Stomach smooth muscle (tissue), 2 donors: ENCODE results near the gene KHDC1L.
"Not testable (repeated sequence)": the region's sequence is repeated elsewhere in the genome, so short reads cannot be mapped to it uniquely, and the experiment has no call there.

Source experiments
- H3K27ac ChIP-seq: one replicate; pipeline ENCODE4 v1.7.0; 2013; ENCODE audit warnings: mild to moderate bottlenecking, low read length, inconsistent platforms
- H3K27me3 ChIP-seq, 2 donors: one replicate each; pipeline ENCODE4 v1.7.0; 2013; ENCODE audit warnings: low read length in 2 of 2; ENCODE audit not compliant: insufficient read depth in 2 of 2, control insufficient read depth in 1 of 2
- H3K36me3 ChIP-seq, 2 donors: one replicate each; pipeline ENCODE4 v1.7.0; 2013; ENCODE audit warnings: low read length in 2 of 2; ENCODE audit not compliant: control insufficient read depth in 2 of 2, insufficient read depth in 2 of 2
- H3K4me1 ChIP-seq: one replicate; pipeline ENCODE4 v1.7.0; 2013; ENCODE audit warnings: low read length; ENCODE audit not compliant: control insufficient read depth, insufficient read depth
- H3K4me3 ChIP-seq, 2 donors: one replicate each; pipeline ENCODE4 v1.7.0; 2013; ENCODE audit warnings: low read length in 2 of 2
- H3K9ac ChIP-seq, 2 donors: one replicate each; pipeline ENCODE4 v1.7.0; 2013; ENCODE audit warnings: low read length in 2 of 2, mild to moderate bottlenecking in 1 of 2
- H3K9me3 ChIP-seq, 2 donors: one replicate each; pipeline ENCODE4 v1.7.0; 2013; ENCODE audit warnings: low read length in 2 of 2; ENCODE audit not compliant: control insufficient read depth in 2 of 2
- donor health status: healthy.
- donor health status: Pancreatic carcinoma.

Gene KHDC1L

DNA sequence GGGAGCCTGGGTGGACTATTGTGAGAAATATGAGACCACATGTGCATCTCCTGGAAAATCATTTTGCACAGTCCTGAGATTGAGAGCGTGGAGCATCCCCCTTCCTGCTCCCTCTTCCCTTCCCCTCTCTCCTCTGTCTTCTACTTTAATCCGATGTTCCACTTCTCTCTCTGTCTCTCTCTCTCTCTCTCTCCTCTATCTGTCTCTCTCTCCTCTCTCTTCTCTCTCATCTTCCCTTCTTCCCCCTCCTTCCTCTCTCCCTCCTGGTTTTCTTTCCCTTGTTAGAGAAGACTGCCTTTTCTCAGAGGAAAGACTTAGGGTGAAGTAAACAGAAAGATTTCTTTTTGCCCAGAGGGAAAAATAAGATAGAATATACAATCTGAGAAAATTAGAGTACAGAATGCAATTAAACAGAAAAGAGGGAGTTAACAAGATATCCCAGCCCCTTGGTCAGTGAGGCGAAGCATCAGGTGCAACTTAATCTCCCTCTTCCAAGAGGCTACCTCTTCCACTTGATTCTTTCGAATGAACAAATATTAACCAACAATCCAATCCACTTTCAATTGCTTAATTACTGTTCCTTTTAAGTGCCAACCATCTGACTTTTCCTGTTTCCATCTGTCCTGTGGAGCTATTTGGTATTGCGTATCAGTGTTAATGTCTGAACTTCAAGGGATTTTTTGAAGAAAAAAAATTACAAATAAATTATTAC lies 23.1 kb upstream of the KHDC1L start:
- no peaks in the 10 kb centered on the region for H3K27me3 ChIP-seq
- no peaks in the 10 kb centered on the region for H3K9me3 ChIP-seq
- no peaks in the 10 kb centered on the region for H3K36me3 ChIP-seq
- no peak overlapping the region for H3K9ac ChIP-seq
- H3K27ac ChIP-seq, result no peak overlapping the region
- H3K4me1 ChIP-seq, result no peaks in the 10 kb centered on the region
- H3K4me3 ChIP-seq, result no peak overlapping the region

- no peaks in the 10 kb centered on the region for H3K27me3 ChIP-seq
Observed at GRCh38 chr6:73242001-73242400, 16.7 kb upstream of the KHDC1L start.

DNA sequence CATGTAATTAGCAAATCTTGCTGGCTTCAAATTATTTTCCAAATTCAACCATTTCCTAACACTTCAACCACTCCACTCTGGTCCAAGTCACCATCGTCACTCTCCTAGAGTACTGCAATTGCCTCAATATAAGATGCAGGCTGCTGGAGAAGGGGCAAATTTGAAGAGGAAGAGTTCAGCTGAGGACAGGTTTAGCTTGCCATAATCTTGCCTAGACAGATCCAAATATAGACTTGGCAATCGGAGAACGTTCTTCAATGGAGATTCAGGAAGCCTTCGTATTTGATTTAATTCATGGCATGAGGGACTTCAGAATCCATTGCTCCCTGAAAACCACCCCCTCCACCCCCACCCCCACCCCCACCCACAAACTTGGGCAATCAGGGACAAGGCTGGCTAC lies 15.4 kb upstream of the KHDC1L start:
- Histone ChIP-seq H3K36me3 (no peaks in the 10 kb centered on the region), H3K27me3 (no peaks in the 10 kb centered on the region), H3K9me3 (no peaks in the 10 kb centered on the region), H3K27ac (no peak overlapping the region), H3K9ac (no peak overlapping the region), H3K4me1 (no peaks in the 10 kb centered on the region), H3K4me3 (no peak overlapping the region)

More at GRCh38 chr6:73242001-73242400, 16.7 kb upstream of the KHDC1L start:
- no peaks in the 10 kb centered on the region for H3K4me1 ChIP-seq
- H3K4me3 ChIP-seq, result no peak overlapping the region
- H3K36me3 ChIP-seq, result no peaks in the 10 kb centered on the region
- H3K27ac ChIP-seq, result no peak overlapping the region
- H3K9ac ChIP-seq, result no peak overlapping the region
- no peaks in the 10 kb centered on the region for H3K9me3 ChIP-seq

- no peak overlapping the region for H3K27ac ChIP-seq
- H3K4me1 ChIP-seq, result no peaks in the 10 kb centered on the region
- H3K4me3 ChIP-seq, result no peak overlapping the region
- H3K9me3 ChIP-seq, result no peaks in the 10 kb centered on the region
- no peaks in the 10 kb centered on the region for H3K27me3 ChIP-seq
- H3K9ac ChIP-seq, result no peak overlapping the region
- H3K36me3 ChIP-seq, result no peaks in the 10 kb centered on the region
Observed at GRCh38 chr6:73236144-73236750, 11.0 kb upstream of the KHDC1L start.

GRCh38 chr6:73234733-73235132 lies 9.4 kb upstream of the KHDC1L start:
- Histone ChIP-seq H3K9ac (no peak overlapping the region), H3K4me3 (no peak overlapping the region), H3K27me3 (no peaks in the 10 kb centered on the region), H3K27ac (no peak overlapping the region), H3K9me3 (no peaks in the 10 kb centered on the region), H3K4me1 (no peaks in the 10 kb centered on the region), H3K36me3 (no peaks in the 10 kb centered on the region)

DNA sequence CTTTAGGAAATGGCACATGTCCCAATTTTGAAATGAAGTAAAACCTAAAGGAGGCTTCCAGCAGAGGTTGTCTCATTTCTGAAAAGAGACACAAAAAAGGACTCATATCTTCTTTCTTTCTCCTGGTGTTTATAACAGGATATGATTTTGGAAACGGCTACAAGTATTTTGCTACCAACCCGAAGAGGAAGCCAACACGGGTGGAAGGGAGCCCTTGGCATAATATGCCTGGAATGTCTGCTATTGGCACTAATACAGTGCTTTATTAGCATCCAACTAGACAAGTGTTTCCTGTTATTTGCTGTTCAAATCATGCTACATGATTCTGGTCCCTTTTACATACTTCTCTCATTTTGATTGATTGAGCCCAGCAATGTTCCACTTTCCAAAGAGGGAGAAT lies 8.7 kb upstream of the KHDC1L start:
- not testable (repeated sequence) for H3K36me3 ChIP-seq, H3K27me3 ChIP-seq, H3K4me3 ChIP-seq, H3K9me3 ChIP-seq, H3K4me1 ChIP-seq, H3K27ac ChIP-seq, H3K9ac ChIP-seq

GRCh38 chr6:73233048-73233447 lies 7.8 kb upstream of the KHDC1L start:
- Histone ChIP-seq H3K27ac (no peak overlapping the region), H3K4me3 (no peak overlapping the region), H3K9me3 (no peaks in the 10 kb centered on the region), H3K27me3 (no peaks in the 10 kb centered on the region), H3K36me3 (no peaks in the 10 kb centered on the region), H3K4me1 (no peaks in the 10 kb centered on the region), H3K9ac (no peak overlapping the region)

DNA sequence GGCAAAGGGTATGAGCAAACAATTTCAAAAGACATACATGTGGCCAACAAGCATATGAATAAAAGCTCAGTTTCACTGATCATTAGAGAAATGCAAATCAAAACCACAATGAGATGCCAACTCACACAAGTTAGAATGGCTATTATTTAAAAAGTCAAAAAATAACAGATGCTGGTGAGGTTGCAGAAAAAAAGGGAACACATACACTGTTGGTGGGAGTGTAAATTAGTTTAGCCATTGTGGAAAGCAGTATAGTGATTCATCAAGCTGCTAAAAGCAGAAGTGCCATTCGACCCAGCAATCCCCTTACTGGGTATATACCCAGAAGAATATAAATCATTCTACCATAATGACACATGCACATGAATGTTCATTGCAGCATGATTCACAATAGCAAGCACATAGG lies 6.7 kb upstream of the KHDC1L start:
- no peak overlapping the region for H3K27ac ChIP-seq
- H3K27me3 ChIP-seq, result no peaks in the 10 kb centered on the region
- H3K36me3 ChIP-seq, result no peaks in the 10 kb centered on the region
- H3K4me1 ChIP-seq, result no peaks in the 10 kb centered on the region
- H3K9me3 ChIP-seq, result no peaks in the 10 kb centered on the region
- H3K9ac ChIP-seq, result no peak overlapping the region
- H3K4me3 ChIP-seq, result no peak overlapping the region

DNA sequence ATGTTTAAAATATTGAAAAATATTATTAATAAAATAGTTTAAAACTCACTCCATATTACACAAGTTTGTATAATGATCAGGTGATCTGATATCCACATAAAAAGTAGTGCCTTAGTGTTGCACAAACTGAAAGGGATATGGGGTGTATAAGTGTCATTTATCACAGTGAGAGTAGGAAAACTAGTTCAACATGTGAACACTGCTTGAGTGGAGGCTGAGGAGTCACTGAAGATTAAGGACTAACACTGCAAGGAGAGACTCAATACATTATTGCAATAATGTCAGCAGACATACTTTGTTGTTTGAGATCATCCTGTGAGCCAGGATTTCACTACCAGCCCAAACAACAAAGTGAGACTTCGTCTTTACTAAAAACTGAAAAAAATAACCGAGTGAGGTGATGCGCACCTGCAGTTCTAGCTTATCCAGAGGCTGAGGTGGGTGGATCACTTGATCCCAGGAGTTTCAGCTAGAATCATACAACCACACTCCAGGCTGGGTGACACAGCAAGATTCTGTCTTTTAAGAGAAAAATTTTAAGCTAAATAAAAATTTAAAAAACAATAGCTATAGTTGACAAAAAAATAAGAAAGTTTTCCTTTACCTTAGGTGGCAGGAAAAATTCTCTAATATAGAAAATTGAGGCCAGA lies 2.4 kb upstream of the KHDC1L start:
- Histone ChIP-seq H3K9me3 (no peaks in the 10 kb centered on the region), H3K9ac (no peak overlapping the region), H3K27me3 (no peaks in the 10 kb centered on the region), H3K27ac (no peak overlapping the region), H3K36me3 (no peaks in the 10 kb centered on the region), H3K4me1 (no peaks in the 10 kb centered on the region), H3K4me3 (no peak overlapping the region)

GRCh38 chr6:73216859-73217258 lies 8.4 kb downstream of the KHDC1L start:
- Histone ChIP-seq H3K36me3 (no peaks in the 10 kb centered on the region), H3K27ac (no peak overlapping the region), H3K4me1 (no peaks in the 10 kb centered on the region), H3K9me3 (no peaks in the 10 kb centered on the region), H3K9ac (no peak overlapping the region), H3K4me3 (no peak overlapping the region), H3K27me3 (no peaks in the 10 kb centered on the region)

DNA sequence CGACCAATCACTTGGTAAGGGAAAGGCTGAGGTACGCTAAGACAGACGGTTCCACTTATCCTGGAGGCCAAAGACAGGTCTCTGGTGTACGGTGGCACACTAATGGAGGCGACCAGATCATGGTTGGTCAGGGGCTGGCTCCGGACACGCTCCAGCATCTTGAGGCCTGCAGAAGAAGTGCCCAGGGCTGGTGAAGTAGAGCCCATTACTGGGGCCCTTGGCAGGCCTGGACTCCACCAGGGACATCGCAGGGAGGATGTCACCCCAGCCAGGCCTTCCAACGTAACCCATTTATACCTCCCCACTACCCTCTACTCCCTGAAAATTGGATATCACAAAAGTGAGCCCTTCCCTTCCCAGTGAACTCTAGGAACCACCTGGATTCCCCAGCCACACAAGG lies 16.2 kb downstream of the KHDC1L start:
- Histone ChIP-seq H3K4me1 (no peaks in the 10 kb centered on the region), H3K4me3 (no peak overlapping the region), H3K36me3 (no peaks in the 10 kb centered on the region), H3K9ac (no peak overlapping the region), H3K9me3 (no peaks in the 10 kb centered on the region), H3K27ac (no peak overlapping the region), H3K27me3 (no peaks in the 10 kb centered on the region)
